ENCODE results near the gene SLC17A1. TPM values are rescaled to one million over a fixed set of nuclear protein-coding genes. Genes with fewer than 3 reads are reported as not detected.

Gene SLC17A1
- not detected for total RNA-seq

DNA sequence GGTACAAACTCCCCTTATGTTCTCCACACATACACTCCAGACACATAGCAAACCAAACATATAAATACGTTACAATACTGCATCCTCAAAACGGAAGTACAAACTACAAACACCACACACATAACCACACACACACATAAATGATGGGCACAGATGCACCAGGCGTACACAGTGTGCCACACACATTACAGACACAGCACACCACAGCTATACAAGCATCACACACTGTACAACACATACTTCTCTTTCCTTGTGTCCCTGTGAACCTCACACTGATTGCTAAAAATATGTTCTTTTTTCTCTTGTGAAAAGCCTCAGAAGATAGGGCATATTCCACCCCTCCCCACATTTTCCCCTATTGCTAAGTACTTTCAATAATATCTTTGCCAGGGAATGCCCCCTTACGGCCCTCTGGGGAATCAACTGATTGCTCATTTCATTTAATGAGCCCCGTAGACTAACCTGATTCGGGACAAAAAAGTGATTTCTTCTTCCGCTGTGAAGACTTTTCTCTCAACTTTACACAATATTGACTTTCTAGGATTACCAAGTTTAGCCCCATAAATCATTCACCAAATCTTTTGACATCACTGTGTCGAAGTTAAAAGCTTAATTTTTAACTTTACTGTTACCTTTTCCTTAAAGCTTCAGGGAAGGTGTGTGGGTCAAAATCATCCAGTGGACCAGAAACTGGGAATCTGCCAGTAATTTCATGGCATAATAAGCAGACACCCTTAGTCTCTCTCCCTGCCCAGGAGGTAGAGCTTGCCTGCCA, at the start of gene SLC17A1:
Gene SLC17A1, minus strand, starts transcription at position 521 of the 775 bp plus-strand sequence. CDS start 1,495 bp downstream, outside the sequence.
- Mint-ChIP-seq H3K4me1 (ENCODE audit: low read depth in 2 of 2) (no peaks in the 10 kb centered on the region), H3K27me3 (peaks cover 22 to 24% of the 10 kb centered on the region in 2 donors), H3K9me3 (no peaks in the 10 kb centered on the region), H3K36me3 (no peaks in the 10 kb centered on the region), H3K27ac (no peak within 1 kb of the TSS), H3K4me3 (no peak within 1 kb of the TSS)
- ATAC-seq (no peak), DNase-seq (ENCODE audit: low spot score) (no peak)

- no peak for DNase-seq (ENCODE audit: low spot score)
- no peak for ATAC-seq
These were observed 48.7 kb upstream of the SLC17A1 start for GRCh38 chr6:25880601-25881000.

DNA sequence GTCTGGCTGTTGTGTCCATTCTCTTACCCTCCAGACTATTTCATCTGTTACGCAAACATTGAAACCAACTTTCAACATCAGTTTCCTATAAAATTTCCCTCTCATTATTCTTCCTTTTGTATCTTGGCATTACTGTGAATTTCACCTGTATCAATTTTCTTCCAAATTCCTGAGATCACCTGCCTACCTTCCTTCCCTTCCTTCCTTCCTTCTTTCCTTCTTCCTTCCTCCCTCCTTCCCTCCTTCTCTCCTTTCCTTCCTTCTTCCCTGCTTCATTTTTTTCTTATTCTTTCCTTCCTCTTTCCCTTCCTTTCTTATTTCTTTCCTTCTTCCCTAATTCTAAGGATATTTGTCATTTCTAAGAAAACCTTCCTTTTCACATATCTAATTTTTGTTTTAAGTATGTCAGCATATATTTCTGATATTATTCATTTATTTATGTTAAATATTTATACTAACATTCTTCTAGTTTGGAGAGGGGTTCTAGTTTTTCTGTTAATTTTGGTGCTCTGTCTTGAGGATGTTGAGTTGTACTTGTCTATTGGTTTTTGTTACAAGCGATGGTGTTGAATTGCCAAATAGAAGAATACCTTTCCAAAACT, 47.0 kb upstream of the SLC17A1 start:
- Mint-ChIP-seq H3K9me3 (no peaks in the 10 kb centered on the region), H3K27me3 (no peaks in the 10 kb centered on the region), H3K4me1 (ENCODE audit: low read depth in 2 of 2) (peaks cover 14 to 21% of the 10 kb centered on the region in 2 donors), H3K36me3 (no peaks in the 10 kb centered on the region), H3K4me3 (no peak overlapping the region), H3K27ac (no peak overlapping the region)
- DNase-seq (ENCODE audit: low spot score) (no peak), ATAC-seq (no peak)

More at GRCh38 chr6:25880601-25881000, 48.7 kb upstream of the SLC17A1 start:
- Mint-ChIP-seq H3K27me3 (no peaks in the 10 kb centered on the region), H3K36me3 (no peaks in the 10 kb centered on the region), H3K27ac (no peak overlapping the region), H3K4me1 (ENCODE audit: low read depth in 2 of 2) (peaks cover 8 to 10% of the 10 kb centered on the region in 2 donors), H3K9me3 (no peaks in the 10 kb centered on the region), H3K4me3 (no peak overlapping the region)

DNA sequence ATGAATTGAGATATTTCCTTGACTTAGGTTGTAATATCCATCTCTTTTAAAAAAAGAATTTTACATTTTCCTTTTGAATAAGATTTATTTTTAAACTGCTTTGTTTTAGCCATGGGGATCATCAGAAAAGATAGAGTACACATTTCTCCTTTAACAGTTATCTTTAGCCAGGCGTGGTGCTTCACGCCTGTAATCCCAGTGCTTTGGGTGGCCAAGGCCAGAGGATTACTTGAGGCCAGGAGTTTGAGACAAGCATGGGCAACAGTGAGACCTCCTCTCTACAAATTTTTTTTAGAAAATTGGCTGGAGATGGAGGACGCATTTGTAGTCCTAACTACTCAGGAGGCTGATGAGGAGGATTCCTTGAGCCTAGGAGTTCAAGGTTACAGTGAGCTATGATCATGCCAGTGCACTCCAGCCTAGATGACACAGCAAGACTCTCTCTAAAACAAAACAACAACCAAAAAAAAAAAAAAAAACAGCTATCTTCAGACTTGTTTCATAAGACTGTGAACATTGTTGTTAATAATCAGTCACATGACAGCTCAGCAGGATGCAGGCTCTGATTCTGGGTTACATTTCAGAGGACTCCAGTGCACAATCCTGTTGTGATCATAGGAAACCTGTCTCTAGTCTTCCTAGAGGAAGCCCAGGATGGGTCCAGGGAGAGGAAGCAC, 44.2 kb upstream of the SLC17A1 start:
- Mint-ChIP-seq H3K9me3 (no peaks in the 10 kb centered on the region), H3K27ac (no peak overlapping the region), H3K4me1 (ENCODE audit: low read depth in 2 of 2) (peaks cover 11 to 19% of the 10 kb centered on the region in 2 donors), H3K36me3 (no peaks in the 10 kb centered on the region), H3K27me3 (no peaks in the 10 kb centered on the region), H3K4me3 (no peak overlapping the region)
- ATAC-seq (no peak), DNase-seq (ENCODE audit: low spot score) (no peak)

- H3K4me1 Mint-ChIP-seq (ENCODE audit: low read depth in 2 of 2) = peaks cover 11 to 19% of the 10 kb centered on the region in 2 donors
- ATAC-seq (no peak), DNase-seq (ENCODE audit: low spot score) (no peak)
- no peaks in the 10 kb centered on the region for H3K9me3 Mint-ChIP-seq
- no peak overlapping the region for H3K4me3 Mint-ChIP-seq
- no peak overlapping the region for H3K27ac Mint-ChIP-seq
- H3K27me3 Mint-ChIP-seq = no peaks in the 10 kb centered on the region
- H3K36me3 Mint-ChIP-seq = no peaks in the 10 kb centered on the region
These were observed 43.7 kb upstream of the SLC17A1 start for GRCh38 chr6:25875563-25875905.

- no peaks in the 10 kb centered on the region for H3K36me3 Mint-ChIP-seq
- no peaks in the 10 kb centered on the region for H3K9me3 Mint-ChIP-seq
- DNase-seq (ENCODE audit: low spot score) = no peak
- ATAC-seq = peak; percentile 64 to 70
- H3K27me3 Mint-ChIP-seq = no peaks in the 10 kb centered on the region
- H3K4me1 Mint-ChIP-seq (ENCODE audit: low read depth in 2 of 2) = peaks cover 11 to 19% of the 10 kb centered on the region in 2 donors
- H3K27ac Mint-ChIP-seq = peak overlapping the region in 1 of 2 donors; percentile 60
- H3K4me3 Mint-ChIP-seq = peak overlapping the region; percentile 13
These were observed 43.1 kb upstream of the SLC17A1 start for GRCh38 chr6:25874822-25875562.

DNA sequence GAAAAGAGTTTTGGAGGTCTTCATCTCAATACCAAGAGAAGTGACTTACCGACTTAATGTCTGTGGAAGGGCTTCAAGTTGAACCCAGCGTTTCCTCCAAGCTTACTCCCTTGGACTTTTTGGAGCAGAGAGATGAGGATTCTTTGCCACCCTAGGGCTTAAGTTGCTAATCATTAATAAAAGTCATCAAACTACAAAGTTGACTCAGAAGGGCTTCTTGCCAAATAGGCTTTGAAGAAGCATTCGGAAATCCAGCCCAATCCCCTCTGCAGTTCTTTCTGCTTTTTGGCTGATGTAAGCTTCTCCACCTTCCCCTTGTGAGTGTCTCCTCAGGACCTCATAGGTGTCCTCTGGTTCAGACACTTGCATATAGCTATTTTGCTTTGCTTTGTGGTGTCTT, 42.3 kb upstream of the SLC17A1 start, which contains the start of gene SLC17A3:
Gene SLC17A3, minus strand, starts transcription at position 126 of the 400 bp plus-strand sequence. CDS start 5,856 bp downstream, outside the sequence.
- peak within 1 kb of the TSS; percentile 13 for H3K4me3 Mint-ChIP-seq
- DNase-seq (ENCODE audit: low spot score) (no peak), ATAC-seq (no peak)

DNA sequence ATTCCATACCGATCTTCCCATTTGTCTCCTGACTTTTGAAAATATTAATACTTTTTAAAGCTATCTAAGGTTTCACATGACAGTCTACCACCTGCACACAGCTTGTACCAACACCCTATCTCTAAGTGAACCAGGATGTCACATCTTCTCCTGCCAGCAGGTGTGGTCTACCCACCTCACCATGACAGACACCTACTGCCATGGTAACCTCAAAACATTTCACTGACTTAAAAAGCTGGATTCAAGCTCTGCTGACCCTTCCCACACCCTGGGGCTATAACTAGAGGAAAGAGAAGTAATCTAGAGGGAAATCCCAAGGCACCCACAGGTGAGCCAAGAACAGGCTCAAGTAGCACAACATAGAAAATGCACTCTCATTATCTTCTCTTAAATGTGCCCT, 41.0 kb upstream of the SLC17A1 start:
- Mint-ChIP-seq H3K4me3 (no peak overlapping the region), H3K36me3 (no peaks in the 10 kb centered on the region), H3K9me3 (no peaks in the 10 kb centered on the region), H3K27me3 (no peaks in the 10 kb centered on the region), H3K27ac (no peak overlapping the region), H3K4me1 (ENCODE audit: low read depth in 2 of 2) (peaks cover 11 to 19% of the 10 kb centered on the region in 2 donors)
- peak in 1 of 2 donors; percentile 6 for ATAC-seq
- DNase-seq (ENCODE audit: low spot score) = no peak

More for the DNA sequence above, 42.3 kb upstream of the SLC17A1 start, which contains the start of gene SLC17A3:
- Mint-ChIP-seq H3K27ac (peak within 1 kb of the TSS in 1 of 2 donors; percentile 60), H3K27me3 (no peaks in the 10 kb centered on the region), H3K9me3 (no peaks in the 10 kb centered on the region), H3K36me3 (no peaks in the 10 kb centered on the region), H3K4me1 (ENCODE audit: low read depth in 2 of 2) (peaks cover 11 to 19% of the 10 kb centered on the region in 2 donors)

- no peaks in the 10 kb centered on the region for H3K27me3 Mint-ChIP-seq
- H3K4me3 Mint-ChIP-seq = no peak overlapping the region
- H3K9me3 Mint-ChIP-seq = no peaks in the 10 kb centered on the region
- H3K36me3 Mint-ChIP-seq = no peaks in the 10 kb centered on the region
- H3K4me1 Mint-ChIP-seq (ENCODE audit: low read depth in 2 of 2) = peaks cover 11 to 25% of the 10 kb centered on the region in 2 donors
- ATAC-seq (no peak), DNase-seq (ENCODE audit: low spot score) (no peak)
- H3K27ac Mint-ChIP-seq = no peak overlapping the region
These were observed 38.0 kb upstream of the SLC17A1 start for GRCh38 chr6:25869840-25870239.

GRCh38 chr6:25868436-25869183, 36.8 kb upstream of the SLC17A1 start:
- ATAC-seq (no peak), DNase-seq (ENCODE audit: low spot score) (no peak)
- Mint-ChIP-seq H3K4me3 (no peak overlapping the region), H3K9me3 (peaks cover 11% of the 10 kb centered on the region), H3K27me3 (no peaks in the 10 kb centered on the region), H3K4me1 (ENCODE audit: low read depth in 2 of 2) (peaks cover 9 to 27% of the 10 kb centered on the region in 2 donors), H3K27ac (no peak overlapping the region), H3K36me3 (peaks cover 11% of the 10 kb centered on the region)

DNA sequence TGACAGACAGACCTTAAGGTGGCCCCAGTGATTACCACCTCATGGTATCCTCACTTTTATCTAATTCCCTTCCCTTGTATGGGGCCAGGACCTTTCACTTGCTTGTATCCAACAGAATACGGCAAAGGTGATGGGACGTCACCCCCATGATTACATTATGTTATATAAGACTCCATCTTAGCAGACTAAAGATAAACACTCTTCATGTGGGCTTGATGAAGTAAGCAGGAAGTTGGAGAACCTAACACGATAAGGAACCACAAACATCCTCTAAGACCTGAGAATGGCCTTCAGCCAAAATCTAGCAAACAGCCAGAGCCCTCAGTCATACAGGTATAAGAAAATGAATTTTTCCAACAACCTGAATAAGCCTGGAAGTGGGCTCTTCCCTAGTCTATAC, 34.2 kb upstream of the SLC17A1 start:
- peak in 1 of 2 donors; percentile 68 for ATAC-seq
- Mint-ChIP-seq H3K27ac (no peak overlapping the region), H3K27me3 (no peaks in the 10 kb centered on the region), H3K4me1 (ENCODE audit: low read depth in 2 of 2) (peaks cover 4 to 19% of the 10 kb centered on the region in 2 donors), H3K4me3 (no peak overlapping the region), H3K9me3 (peaks cover 11% of the 10 kb centered on the region), H3K36me3 (peaks cover 13% of the 10 kb centered on the region)
- no peak for DNase-seq (ENCODE audit: low spot score)

DNA sequence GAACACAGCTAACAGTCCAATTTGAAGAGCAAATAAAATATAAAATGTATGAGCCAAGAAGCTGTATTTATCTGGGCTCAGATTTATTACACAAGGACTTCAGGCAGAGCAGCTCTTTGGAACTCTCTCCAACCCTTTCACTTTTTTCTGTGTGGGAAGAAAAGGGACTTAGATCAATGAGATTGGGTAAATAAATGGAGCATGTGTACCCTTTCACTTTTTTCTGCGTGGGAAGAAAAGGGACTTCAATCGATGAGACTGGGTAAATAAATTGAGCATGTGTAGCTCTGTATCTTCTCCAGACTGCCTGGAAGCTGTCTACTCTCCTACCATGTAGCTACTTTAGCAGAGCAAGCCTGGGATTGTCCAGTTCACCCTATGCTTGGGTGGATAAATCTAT, 31.5 kb upstream of the SLC17A1 start:
- Mint-ChIP-seq H3K4me3 (no peak overlapping the region), H3K36me3 (peaks cover 13% of the 10 kb centered on the region), H3K4me1 (ENCODE audit: low read depth in 2 of 2) (peaks cover 4 to 22% of the 10 kb centered on the region in 2 donors), H3K9me3 (peaks cover 11% of the 10 kb centered on the region), H3K27ac (no peak overlapping the region), H3K27me3 (peaks cover 3 to 5% of the 10 kb centered on the region in 2 donors)
- no peak for DNase-seq (ENCODE audit: low spot score)
- no peak for ATAC-seq

- Mint-ChIP-seq H3K9me3 (peaks cover 11% of the 10 kb centered on the region), H3K27ac (no peak overlapping the region), H3K4me1 (ENCODE audit: low read depth in 2 of 2) (peaks cover 4 to 27% of the 10 kb centered on the region in 2 donors), H3K27me3 (peaks cover 6 to 11% of the 10 kb centered on the region in 2 donors), H3K36me3 (peaks cover 13% of the 10 kb centered on the region), H3K4me3 (no peak overlapping the region)
- no peak for ATAC-seq
- DNase-seq (ENCODE audit: low spot score) = no peak
These were observed 30.3 kb upstream of the SLC17A1 start for GRCh38 chr6:25862199-25862598.
